Measurements from ENCODE around the gene HOXD4.
A peak's percentile ranks its signal among the peaks of the same experiment; 100 is the strongest.

The HOXD4 gene

GRCh38 chr2:176130147-176130956 is 21.0 kb upstream of the HOXD4 start:
- Histone ChIP-seq H3K9me3 (ENCODE audit: low read length) (no peaks in the 10 kb centered on the region), H3K9ac (ENCODE audit: low read length) (peak overlapping the region; percentile 73), H3K27ac (ENCODE audit: low read depth, low read length) (peak overlapping the region; percentile 96), H3K4me1 (ENCODE audit: insufficient read depth, low read length) (peaks cover 45% of the 10 kb centered on the region), H3K27me3 (ENCODE audit: control insufficient read depth in 1 of 2, insufficient read depth in 2 of 2, low read length in 2 of 2) (no peaks in the 10 kb centered on the region), H3K36me3 (ENCODE audit: insufficient read depth, low read length) (no peaks in the 10 kb centered on the region), H3K4me3 (ENCODE audit: low read depth in 1 of 2, low read length in 2 of 2) (peak overlapping the region; percentile 53 to 61)

DNA sequence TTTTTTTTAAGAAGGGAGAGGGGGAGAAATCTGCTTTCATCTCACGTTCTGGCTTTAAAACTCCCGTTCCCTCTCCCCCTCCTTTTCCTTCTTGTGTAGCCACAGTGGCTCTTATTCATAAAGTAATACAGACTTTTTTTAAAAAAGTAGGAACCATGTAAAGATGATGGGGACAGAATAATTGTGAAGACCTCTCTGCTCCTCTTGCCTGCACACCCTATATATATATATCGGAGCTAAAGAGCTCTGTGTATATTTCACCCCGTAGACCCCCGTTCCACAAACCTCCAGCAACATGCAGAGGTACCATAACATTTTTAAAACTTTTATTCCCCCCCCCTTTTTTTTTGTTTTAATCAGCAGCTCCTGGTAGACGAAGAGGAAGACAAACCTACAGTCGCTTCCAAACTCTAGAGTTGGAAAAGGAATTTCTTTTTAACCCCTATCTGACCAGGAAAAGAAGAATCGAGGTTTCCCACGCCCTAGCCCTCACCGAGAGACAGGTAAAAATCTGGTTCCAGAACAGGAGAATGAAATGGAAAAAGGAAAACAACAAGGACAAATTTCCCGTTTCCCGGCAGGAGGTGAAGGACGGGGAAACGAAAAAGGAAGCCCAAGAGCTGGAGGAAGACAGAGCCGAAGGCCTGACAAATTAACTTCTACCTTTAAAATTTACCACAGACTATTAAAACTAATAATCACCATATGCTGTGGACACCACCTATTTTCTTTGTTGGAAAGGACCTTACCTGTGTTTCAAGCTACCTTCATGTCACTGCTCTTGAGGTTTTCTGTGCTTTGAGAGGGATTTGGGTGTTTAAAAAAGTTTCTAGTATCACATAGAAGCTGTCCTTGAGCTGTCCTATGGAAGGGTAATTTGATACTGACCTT is 20.1 kb upstream of the HOXD4 start:
- Histone ChIP-seq H3K4me3 (ENCODE audit: low read depth in 1 of 2, low read length in 2 of 2) (peak overlapping the region; percentile 53 to 61), H3K27ac (ENCODE audit: low read depth, low read length) (peak overlapping the region; percentile 96), H3K4me1 (ENCODE audit: insufficient read depth, low read length) (peaks cover 45% of the 10 kb centered on the region), H3K27me3 (ENCODE audit: control insufficient read depth in 1 of 2, insufficient read depth in 2 of 2, low read length in 2 of 2) (peaks cover 0 to under 1% of the 10 kb centered on the region in 2 donors), H3K9ac (ENCODE audit: low read length) (peak overlapping the region; percentile 73), H3K9me3 (ENCODE audit: low read length) (no peaks in the 10 kb centered on the region), H3K36me3 (ENCODE audit: insufficient read depth, low read length) (no peaks in the 10 kb centered on the region)

GRCh38 chr2:176131848-176132158 is 19.5 kb upstream of the HOXD4 start:
- Histone ChIP-seq H3K4me3 (ENCODE audit: low read depth in 1 of 2, low read length in 2 of 2) (peak overlapping the region; percentile 38 to 75), H3K9ac (ENCODE audit: low read length) (peak overlapping the region; percentile 73)

DNA sequence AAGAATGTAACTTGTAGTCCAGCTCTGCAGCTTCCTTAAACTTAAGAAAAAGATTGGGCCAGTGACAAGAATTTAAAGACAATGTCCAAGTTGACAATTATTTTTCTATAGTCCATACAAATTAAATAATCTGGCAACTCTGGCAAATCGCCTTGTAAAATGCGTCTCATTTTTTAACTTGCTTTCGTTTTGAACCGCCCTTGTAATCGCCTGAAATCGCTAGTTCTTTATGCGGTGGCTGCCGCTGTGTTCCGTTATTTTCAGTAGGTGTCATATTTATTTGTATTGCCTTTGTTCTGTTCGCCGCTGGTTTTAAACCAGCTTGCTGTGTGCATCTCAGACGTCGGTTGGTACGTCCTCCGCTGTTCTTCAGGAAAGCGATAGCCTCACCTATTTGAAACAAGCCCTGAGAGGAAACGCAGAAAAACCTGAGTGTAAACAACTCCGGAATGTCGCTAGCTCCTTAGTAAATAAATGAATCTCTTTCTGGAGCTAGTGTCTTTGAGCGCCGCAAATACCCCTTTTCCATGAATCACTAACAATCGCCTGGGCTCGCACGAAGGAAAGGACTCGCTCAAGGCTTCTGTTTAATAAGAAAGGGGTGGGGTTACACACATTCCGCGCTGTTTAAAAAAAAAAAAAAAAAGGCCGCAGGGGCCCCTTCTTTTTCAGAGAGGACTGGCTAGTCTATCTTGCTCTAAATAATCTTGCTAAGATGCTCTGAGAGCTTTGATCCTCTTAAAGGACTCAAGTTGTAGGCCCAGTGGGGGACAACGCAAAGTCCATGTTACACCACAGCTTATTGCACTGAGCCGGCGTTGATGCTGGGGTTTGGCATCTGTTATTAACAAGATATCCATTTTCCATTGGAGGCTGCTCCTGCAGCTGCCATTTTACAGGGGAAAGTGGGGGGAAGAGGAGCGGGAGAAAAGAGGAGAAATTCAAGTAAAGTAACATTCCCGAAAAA is 18.9 kb upstream of the HOXD4 start:
- H3K4me3 ChIP-seq (ENCODE audit: low read depth in 1 of 2, low read length in 2 of 2), result peak overlapping the region; percentile 38 to 75

More at GRCh38 chr2:176131848-176132158, 19.5 kb upstream of the HOXD4 start:
- Histone ChIP-seq H3K36me3 (ENCODE audit: insufficient read depth, low read length) (no peaks in the 10 kb centered on the region), H3K27me3 (ENCODE audit: control insufficient read depth in 1 of 2, insufficient read depth in 2 of 2, low read length in 2 of 2) (peaks cover 0 to 6% of the 10 kb centered on the region in 2 donors), H3K9me3 (ENCODE audit: low read length) (no peaks in the 10 kb centered on the region), H3K4me1 (ENCODE audit: insufficient read depth, low read length) (peaks cover 43% of the 10 kb centered on the region), H3K27ac (ENCODE audit: low read depth, low read length) (peak overlapping the region; percentile 96)

GRCh38 chr2:176133389-176133788 is 18.0 kb upstream of the HOXD4 start:
- Histone ChIP-seq H3K27me3 (ENCODE audit: control insufficient read depth in 1 of 2, insufficient read depth in 2 of 2, low read length in 2 of 2) (peaks cover 0 to 6% of the 10 kb centered on the region in 2 donors), H3K27ac (ENCODE audit: low read depth, low read length) (peak overlapping the region; percentile 96), H3K4me1 (ENCODE audit: insufficient read depth, low read length) (peaks cover 37% of the 10 kb centered on the region), H3K36me3 (ENCODE audit: insufficient read depth, low read length) (no peaks in the 10 kb centered on the region), H3K4me3 (ENCODE audit: low read depth in 1 of 2, low read length in 2 of 2) (peak overlapping the region in 1 of 2 donors; percentile 75), H3K9me3 (ENCODE audit: low read length) (no peaks in the 10 kb centered on the region), H3K9ac (ENCODE audit: low read length) (peak overlapping the region; percentile 59)

More for the DNA sequence above, 18.9 kb upstream of the HOXD4 start:
- no peaks in the 10 kb centered on the region for H3K9me3 ChIP-seq (ENCODE audit: low read length)
- peak overlapping the region; percentile 96 for H3K27ac ChIP-seq (ENCODE audit: low read depth, low read length)
- H3K9ac ChIP-seq (ENCODE audit: low read length), result peak overlapping the region; percentile 59
- no peaks in the 10 kb centered on the region for H3K36me3 ChIP-seq (ENCODE audit: insufficient read depth, low read length)
- peaks cover 0 to 6% of the 10 kb centered on the region in 2 donors for H3K27me3 ChIP-seq (ENCODE audit: control insufficient read depth in 1 of 2, insufficient read depth in 2 of 2, low read length in 2 of 2)
- peaks cover 43% of the 10 kb centered on the region for H3K4me1 ChIP-seq (ENCODE audit: insufficient read depth, low read length)

GRCh38 chr2:176134035-176134434 is 17.3 kb upstream of the HOXD4 start:
- Histone ChIP-seq H3K4me3 (ENCODE audit: low read depth in 1 of 2, low read length in 2 of 2) (no peak overlapping the region), H3K27ac (ENCODE audit: low read depth, low read length) (peak overlapping the region; percentile 96), H3K27me3 (ENCODE audit: control insufficient read depth in 1 of 2, insufficient read depth in 2 of 2, low read length in 2 of 2) (peaks cover 0 to 6% of the 10 kb centered on the region in 2 donors), H3K4me1 (ENCODE audit: insufficient read depth, low read length) (peaks cover 36% of the 10 kb centered on the region), H3K36me3 (ENCODE audit: insufficient read depth, low read length) (no peaks in the 10 kb centered on the region), H3K9me3 (ENCODE audit: low read length) (no peaks in the 10 kb centered on the region), H3K9ac (ENCODE audit: low read length) (no peak overlapping the region)

GRCh38 chr2:176135035-176135440 is 16.3 kb upstream of the HOXD4 start:
- H3K4me3 ChIP-seq (ENCODE audit: low read depth in 1 of 2, low read length in 2 of 2), result peak overlapping the region in 1 of 2 donors; percentile 73
- H3K4me1 ChIP-seq (ENCODE audit: insufficient read depth, low read length), result peaks cover 36% of the 10 kb centered on the region
- H3K9me3 ChIP-seq (ENCODE audit: low read length), result no peaks in the 10 kb centered on the region
- H3K27ac ChIP-seq (ENCODE audit: low read depth, low read length), result peak overlapping the region; percentile 96
- H3K36me3 ChIP-seq (ENCODE audit: insufficient read depth, low read length), result no peaks in the 10 kb centered on the region
- peaks cover 0 to 6% of the 10 kb centered on the region in 2 donors for H3K27me3 ChIP-seq (ENCODE audit: control insufficient read depth in 1 of 2, insufficient read depth in 2 of 2, low read length in 2 of 2)
- no peak overlapping the region for H3K9ac ChIP-seq (ENCODE audit: low read length)

DNA sequence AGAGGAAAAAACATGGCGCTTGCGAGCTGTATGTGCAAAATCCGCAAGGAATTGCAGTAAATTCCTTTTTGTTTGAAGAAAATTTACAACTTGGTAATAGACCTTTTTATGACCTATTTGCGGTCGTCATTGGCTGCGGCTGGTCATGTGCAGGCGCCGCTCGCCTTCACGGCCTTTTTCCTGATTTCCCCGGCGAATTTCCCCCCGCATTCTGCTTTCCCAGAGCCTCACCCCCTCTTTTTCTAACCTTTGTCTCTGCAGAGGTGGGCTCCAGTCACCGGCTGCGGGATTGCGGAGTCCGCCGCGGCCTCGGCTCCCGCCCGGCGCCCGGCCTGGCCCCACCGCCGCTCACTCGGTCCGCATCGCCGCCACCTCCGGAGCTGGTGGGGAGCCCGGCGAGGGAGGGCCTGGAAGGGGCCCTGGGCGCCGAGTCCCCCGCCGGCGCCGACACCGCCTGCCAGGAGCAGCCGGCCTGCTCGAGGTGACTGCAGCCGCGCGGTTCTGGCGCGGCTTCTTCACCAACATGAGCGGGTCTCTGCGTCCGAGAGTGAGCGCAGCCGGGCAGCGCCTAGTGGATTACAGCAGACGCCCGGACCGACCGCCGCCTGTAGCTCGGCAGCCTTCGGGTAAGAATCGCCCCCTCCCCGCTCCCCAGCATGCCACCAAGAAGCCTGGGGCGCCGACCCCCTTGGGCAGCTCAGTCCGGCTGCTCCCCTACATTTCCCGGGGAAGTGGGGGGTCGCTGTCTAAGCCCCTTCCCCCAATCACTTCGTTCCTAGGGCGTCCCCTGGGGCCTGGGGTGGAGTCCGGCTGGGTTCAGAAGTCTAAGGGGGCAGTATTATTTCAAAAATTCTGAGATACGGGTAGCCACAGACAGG is 14.7 kb upstream of the HOXD4 start:
- H3K4me3 ChIP-seq (ENCODE audit: low read depth in 1 of 2, low read length in 2 of 2), result peak overlapping the region; percentile 73 to 86

GRCh38 chr2:176137252-176137580 is 14.1 kb upstream of the HOXD4 start:
- Histone ChIP-seq H3K36me3 (ENCODE audit: insufficient read depth, low read length) (no peaks in the 10 kb centered on the region), H3K9ac (ENCODE audit: low read length) (peak overlapping the region; percentile 80)

More for the DNA sequence above, 14.7 kb upstream of the HOXD4 start:
- peaks cover 0 to 14% of the 10 kb centered on the region in 2 donors for H3K27me3 ChIP-seq (ENCODE audit: control insufficient read depth in 1 of 2, insufficient read depth in 2 of 2, low read length in 2 of 2)
- no peaks in the 10 kb centered on the region for H3K9me3 ChIP-seq (ENCODE audit: low read length)
- H3K9ac ChIP-seq (ENCODE audit: low read length), result peak overlapping the region; percentile 80
- no peaks in the 10 kb centered on the region for H3K36me3 ChIP-seq (ENCODE audit: insufficient read depth, low read length)
- H3K4me1 ChIP-seq (ENCODE audit: insufficient read depth, low read length), result peaks cover 38% of the 10 kb centered on the region
- peak overlapping the region; percentile 96 for H3K27ac ChIP-seq (ENCODE audit: low read depth, low read length)

DNA sequence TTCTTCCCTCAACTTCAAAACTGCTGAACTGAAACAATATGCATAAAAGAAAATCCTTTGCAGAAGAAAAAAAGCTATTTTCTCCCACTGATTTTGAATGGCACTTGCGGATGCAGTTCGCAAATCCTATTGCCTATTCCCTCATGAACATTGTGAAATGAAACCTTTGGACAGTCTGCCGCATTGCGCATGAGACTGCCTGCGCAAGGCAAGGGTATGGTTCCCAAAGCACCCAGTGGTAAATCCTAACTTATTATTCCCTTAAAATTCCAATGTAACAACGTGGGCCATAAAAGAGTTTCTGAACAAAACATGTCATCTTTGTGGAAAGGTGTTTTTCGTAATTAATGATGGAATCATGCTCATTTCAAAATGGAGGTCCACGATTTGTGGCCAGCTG is 13.4 kb upstream of the HOXD4 start:
- Histone ChIP-seq H3K9ac (ENCODE audit: low read length) (peak overlapping the region; percentile 80), H3K4me3 (ENCODE audit: low read depth in 1 of 2, low read length in 2 of 2) (peak overlapping the region in 1 of 2 donors; percentile 73), H3K27ac (ENCODE audit: low read depth, low read length) (peak overlapping the region; percentile 96), H3K4me1 (ENCODE audit: insufficient read depth, low read length) (peaks cover 31% of the 10 kb centered on the region), H3K27me3 (ENCODE audit: control insufficient read depth in 1 of 2, insufficient read depth in 2 of 2, low read length in 2 of 2) (peaks cover 0 to 14% of the 10 kb centered on the region in 2 donors), H3K36me3 (ENCODE audit: insufficient read depth, low read length) (no peaks in the 10 kb centered on the region), H3K9me3 (ENCODE audit: low read length) (no peaks in the 10 kb centered on the region)

More at GRCh38 chr2:176137252-176137580, 14.1 kb upstream of the HOXD4 start:
- Histone ChIP-seq H3K4me1 (ENCODE audit: insufficient read depth, low read length) (peaks cover 38% of the 10 kb centered on the region), H3K4me3 (ENCODE audit: low read depth in 1 of 2, low read length in 2 of 2) (peak overlapping the region; percentile 73 to 86), H3K27me3 (ENCODE audit: control insufficient read depth in 1 of 2, insufficient read depth in 2 of 2, low read length in 2 of 2) (peaks cover 0 to 14% of the 10 kb centered on the region in 2 donors), H3K27ac (ENCODE audit: low read depth, low read length) (peak overlapping the region; percentile 96), H3K9me3 (ENCODE audit: low read length) (no peaks in the 10 kb centered on the region)

Data from muscle layer of colon (tissue), 2 donors.